ENCODE data around the gene DUS3L. TPM values are rescaled to one million over a fixed set of nuclear protein-coding genes. Genes with fewer than 3 reads are reported as not detected.

Gene DUS3L
- total and polyA plus RNA-seq, 2 donors (not counting 3 experiments of a cell fraction or from before 2014, with no cell fraction given), result 25.8 to 38.9 TPM

DNA sequence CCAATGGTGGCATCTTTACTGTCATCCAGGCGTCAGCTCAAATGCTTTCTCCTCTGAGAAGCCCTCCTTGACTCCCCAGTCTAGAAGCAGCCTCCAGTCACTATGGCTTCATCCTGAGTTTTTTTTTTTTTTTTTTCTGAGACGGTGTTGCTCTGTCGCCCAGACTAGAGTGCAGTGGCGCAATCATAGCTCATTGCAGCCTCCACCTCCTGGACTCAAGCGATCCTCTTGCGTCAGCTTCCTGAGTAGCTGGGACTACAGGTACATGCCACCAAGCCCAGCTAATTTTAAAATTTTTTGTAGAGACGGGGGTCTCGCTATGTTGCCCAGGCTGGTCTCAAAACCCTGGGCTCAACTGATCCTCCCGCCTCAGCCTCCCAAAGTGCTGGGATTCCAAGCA is 18.1 kb upstream of the DUS3L start:
- H3K36me3 ChIP-seq (ENCODE audit: control insufficient read depth in 2 of 2, extremely low read depth in 1 of 2, insufficient read depth in 2 of 2, low read length in 2 of 2), result no peaks in the 10 kb centered on the region
- peaks cover 2 to 7% of the 10 kb centered on the region in 2 experiments for H3K27me3 ChIP-seq (ENCODE audit: control insufficient read depth in 2 of 2, insufficient read depth in 2 of 2, low read length in 2 of 2)
- no TSS peak for BruUV-seq (replicated peaks)
- no peak for DNase-seq (ENCODE audit: low read depth, low spot score)
- no peaks in the 10 kb centered on the region for H3K79me2 ChIP-seq (ENCODE audit: control insufficient read depth, insufficient read depth, low read length)
- H2AFZ ChIP-seq (ENCODE audit: low read depth, low read length), result no peak overlapping the region
- no peak overlapping the region for H3K9ac ChIP-seq (replicated peaks; ENCODE audit: extremely low read depth, insufficient read depth, low read length)
- H4K20me1 ChIP-seq (replicated peaks; ENCODE audit: control insufficient read depth, extremely low read depth, insufficient read depth, low read length), result no peaks in the 10 kb centered on the region
- H3K4me1 ChIP-seq (ENCODE audit: control insufficient read depth, extremely low read depth, insufficient read depth, low read length), result no peaks in the 10 kb centered on the region
- dilution Hi-C loops (cut with MboI; ENCODE audit: extremely low pct_ligation_motif_present, low sequenced_read_pairs), result no loop called here
- ChIA-PET CTCF (interaction anchor here (1.2 kb wide), 2 partner anchors 19 to 28 kb away, joined by 4 to 6 read pairs; no protein-coding TSS in a partner anchor), POLR2A (interaction anchor here (1.2 kb wide), 1 partner anchor 20 kb away, joined by 3 read pairs; no protein-coding TSS in a partner anchor)
- H3K4me3 ChIP-seq (replicated peaks in 1 of 3; ENCODE audit: insufficient read depth in 1 of 3, low read depth in 1 of 3, low read length in 3 of 3), result no peak overlapping the region
- H3K9me1 ChIP-seq (replicated peaks; ENCODE audit: control insufficient read depth, extremely low read depth, insufficient read depth, low read length), result no peaks in the 10 kb centered on the region
- H3K4me2 ChIP-seq (ENCODE audit: insufficient read depth, low read length), result no peak overlapping the region
- TF ChIP-seq POLR2AphosphoS5 (IDR thresholded peaks at IDR 0.05; ENCODE audit: insufficient read depth, low read depth, low read length) (no peak), JUN (IDR thresholded peaks at IDR 0.05; ENCODE audit: borderline replicate concordance, insufficient read depth, insufficient read length, low read depth) (no peak), MAX (IDR thresholded peaks at IDR 0.05; ENCODE audit: insufficient read depth, insufficient read length) (no peak), EZH2 (IDR thresholded peaks at IDR 0.05; ENCODE audit: borderline replicate concordance, low read depth, low read length, severe bottlenecking) (no peak), GATA2 (IDR thresholded peaks at IDR 0.05; ENCODE audit: insufficient read depth, insufficient read length, low read depth, low read length) (no peak), MYC (IDR thresholded peaks at IDR 0.05; ENCODE audit: low read depth, low read length) (no peak), POLR2A (IDR thresholded peaks at IDR 0.05; ENCODE audit: low read depth, low read length) (no peak), FOS (IDR thresholded peaks at IDR 0.05; ENCODE audit: borderline replicate concordance, insufficient read depth, low read length) (no peak)
- TF ChIP-seq, protein P1, sequence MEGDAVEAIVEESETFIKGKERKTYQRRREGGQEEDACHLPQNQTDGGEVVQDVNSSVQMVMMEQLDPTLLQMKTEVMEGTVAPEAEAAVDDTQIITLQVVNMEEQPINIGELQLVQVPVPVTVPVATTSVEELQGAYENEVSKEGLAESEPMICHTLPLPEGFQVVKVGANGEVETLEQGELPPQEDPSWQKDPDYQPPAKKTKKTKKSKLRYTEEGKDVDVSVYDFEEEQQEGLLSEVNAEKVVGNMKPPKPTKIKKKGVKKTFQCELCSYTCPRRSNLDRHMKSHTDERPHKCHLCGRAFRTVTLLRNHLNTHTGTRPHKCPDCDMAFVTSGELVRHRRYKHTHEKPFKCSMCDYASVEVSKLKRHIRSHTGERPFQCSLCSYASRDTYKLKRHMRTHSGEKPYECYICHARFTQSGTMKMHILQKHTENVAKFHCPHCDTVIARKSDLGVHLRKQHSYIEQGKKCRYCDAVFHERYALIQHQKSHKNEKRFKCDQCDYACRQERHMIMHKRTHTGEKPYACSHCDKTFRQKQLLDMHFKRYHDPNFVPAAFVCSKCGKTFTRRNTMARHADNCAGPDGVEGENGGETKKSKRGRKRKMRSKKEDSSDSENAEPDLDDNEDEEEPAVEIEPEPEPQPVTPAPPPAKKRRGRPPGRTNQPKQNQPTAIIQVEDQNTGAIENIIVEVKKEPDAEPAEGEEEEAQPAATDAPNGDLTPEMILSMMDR (IDR thresholded peaks at IDR 0.05; ENCODE audit: extremely low read depth in 1 of 2, insufficient read depth in 1 of 2, low read depth in 1 of 2, low read length in 2 of 2), result no peak
- intact Hi-C loops (cut with micrococcal nuclease), result loop anchor here (10.0 kb wide), 1 partner anchor 176 kb away; no protein-coding TSS in a partner anchor
- no peak for FAIRE-seq
- H3K27ac ChIP-seq (ENCODE audit: insufficient read depth, low read depth, low read length), result no peak overlapping the region
- H3K9me3 ChIP-seq (replicated peaks; ENCODE audit: control insufficient read depth, insufficient read depth, low read length), result no peaks in the 10 kb centered on the region

Measured in endothelial cell of umbilical vein (primary cell).